LNCaP clone FGC (cell line): ENCODE measurements around the gene FAM13C.

Experiments
- DNase-seq: peaks from one replicate; pipeline ENCODE4 v3.0.0-alpha.2; 2011; ENCODE audit warnings: low read depth
- H3K4me3 ChIP-seq: 2 replicates; pipeline ENCODE4 v1.5.1; 2011; ENCODE audit warnings: mild to moderate bottlenecking, low read depth, low read length, control low read depth
- CTCF ChIP-seq: IDR thresholded peaks from 2 replicates; pipeline ENCODE4 v1.5.1; 2012; ENCODE audit warnings: mild to moderate bottlenecking; ENCODE audit not compliant: control insufficient read depth, insufficient read depth; ENCODE audit errors: extremely low read depth

Gene FAM13C

GRCh38 chr10:59363446-59363958, 1.2 kb upstream of the FAM13C start:
- DNase-seq: no peak
- TF ChIP-seq CTCF: no peak
- H3K4me3 ChIP-seq: no peak overlapping the region

DNA sequence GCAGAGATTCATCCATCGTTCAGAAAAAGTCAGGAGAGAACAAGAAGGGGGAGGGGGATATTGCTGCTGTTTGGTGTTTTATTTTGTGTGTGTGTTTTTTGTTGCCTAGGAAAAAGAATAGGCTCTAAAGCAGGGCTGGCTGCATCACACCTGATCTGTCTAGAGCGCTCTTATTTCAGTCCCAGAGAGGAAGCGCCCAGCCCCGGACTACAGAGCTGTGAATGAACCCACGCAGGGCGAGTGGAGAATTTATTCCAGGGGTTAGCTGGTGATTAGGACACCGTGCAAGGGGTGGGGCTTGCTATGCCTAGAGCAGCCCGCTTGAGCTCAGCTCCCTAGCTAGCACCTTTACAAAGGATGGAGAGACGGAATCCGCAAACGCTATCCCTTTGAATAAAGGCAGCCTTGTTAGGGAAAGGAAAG, 621 bp upstream of the FAM13C start:
- DNase-seq: peak; percentile 15
- H3K4me3 ChIP-seq: peak overlapping the region; percentile 45
- no peak for TF ChIP-seq CTCF

DNA sequence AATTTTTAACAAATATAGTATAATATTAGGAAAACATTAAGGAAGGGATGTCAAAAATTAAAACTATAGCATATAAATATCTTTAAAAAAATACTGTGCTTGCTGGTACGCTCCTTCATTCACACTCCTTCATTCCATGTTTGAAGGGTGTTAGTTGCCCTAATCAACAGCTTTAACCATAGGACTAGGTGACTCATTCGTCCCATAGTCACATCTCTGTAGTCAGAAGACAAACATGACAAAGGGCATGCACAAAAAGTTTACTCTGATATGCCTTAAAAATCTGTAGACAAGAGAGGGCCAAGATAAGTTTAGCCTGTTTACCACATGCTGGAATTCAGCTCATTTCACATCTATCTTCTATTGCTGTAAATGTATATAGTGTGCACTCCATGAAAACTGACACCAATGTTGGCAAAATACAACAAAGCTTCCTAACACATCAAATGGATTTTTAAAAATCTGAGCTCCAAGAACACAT, 646 bp downstream of the FAM13C start:
- no peak for DNase-seq
- H3K4me3 ChIP-seq: peak overlapping the region; percentile 45
- no peak for TF ChIP-seq CTCF

DNA sequence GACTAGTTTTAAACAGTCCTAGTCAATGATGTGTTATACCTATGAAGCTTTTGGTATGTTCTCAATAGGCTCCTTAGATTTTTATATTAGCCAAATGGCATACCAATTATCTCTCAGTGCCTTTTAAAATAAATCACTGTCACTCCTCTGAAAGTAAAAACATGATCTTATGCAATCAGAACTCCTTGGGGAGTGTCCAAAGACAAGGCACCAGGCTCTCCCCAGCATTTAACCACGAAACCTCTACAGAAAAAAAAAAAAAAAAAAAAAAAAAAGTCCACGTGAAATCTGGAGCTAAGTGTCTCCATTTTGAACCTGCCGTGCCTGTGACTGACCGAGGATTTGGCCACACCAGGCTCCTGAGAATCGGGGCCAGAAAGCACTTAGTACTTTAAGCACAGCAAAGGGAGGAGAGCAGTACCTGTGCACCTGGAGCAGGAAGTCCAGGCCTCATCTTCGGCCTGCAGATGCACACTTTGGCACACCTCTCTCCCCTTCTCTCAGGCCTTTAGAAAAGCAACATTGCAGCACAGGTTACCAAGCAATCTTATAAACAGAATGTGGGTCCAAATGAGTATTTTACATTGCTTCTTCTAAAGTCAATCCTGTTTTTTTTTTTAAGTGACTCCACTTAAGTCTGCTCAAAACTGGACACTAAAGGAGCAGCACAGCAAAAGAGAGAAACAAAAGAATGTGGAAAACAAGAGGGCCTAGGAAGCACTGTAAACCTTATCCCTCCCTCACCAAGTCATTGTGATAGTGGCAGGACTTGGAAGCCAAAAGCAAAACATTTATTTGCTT, 1.5 kb downstream of the FAM13C start:
- no peak for DNase-seq
- no peak overlapping the region for H3K4me3 ChIP-seq
- no peak for TF ChIP-seq CTCF

GRCh38 chr10:59358576-59358975, 3.8 kb downstream of the FAM13C start:
- no peak for DNase-seq
- no peak for TF ChIP-seq CTCF
- H3K4me3 ChIP-seq: no peak overlapping the region

DNA sequence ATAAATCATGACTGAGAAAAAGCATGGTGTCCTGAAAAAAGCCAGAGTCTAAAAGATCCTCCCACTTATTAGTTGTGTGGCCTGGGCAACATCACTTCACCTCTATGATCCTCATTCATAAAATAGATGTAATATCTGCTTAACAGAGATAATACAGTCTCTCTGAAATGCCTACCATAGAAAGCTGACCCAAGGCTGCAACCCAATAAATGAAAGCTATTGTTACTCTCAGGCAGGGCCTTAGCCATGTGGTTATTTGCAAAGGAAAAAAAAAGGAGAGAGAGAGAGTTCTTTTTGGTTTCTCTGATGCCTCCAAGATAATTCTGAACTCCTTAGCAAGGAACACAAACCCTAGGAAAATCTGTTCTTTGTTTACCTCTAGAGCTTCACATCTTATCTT, 7.9 kb downstream of the FAM13C start:
- no peak overlapping the region for H3K4me3 ChIP-seq
- DNase-seq: no peak
- no peak for TF ChIP-seq CTCF
